Coronary artery (tissue), 2 donors: ENCODE measurements around the gene THRAP3.

Experiments
- DNase-seq: peaks from one replicate; pipeline ENCODE4 v3.0.0-alpha.2; 2017; ENCODE audit warnings: low spot score
- H3K27ac ChIP-seq, 2 donors: fragments of 200-600 bp; sonication (generic); one replicate each; pipeline ENCODE4 v1.5.1; 2016 to 2019
- H3K4me3 ChIP-seq: fragments of 200-600 bp; sonication (generic); 2 replicates; pipeline ENCODE4 v1.5.1; 2016; ENCODE audit warnings: mild to moderate bottlenecking, moderate library complexity
- TF ChIP-seq, protein P1 (sequence below): fragments of 200-600 bp; sonication (generic); IDR thresholded peaks from one replicate; pipeline ENCODE4 v1.5.1; 2019; ENCODE audit warnings: antibody characterized with exemption

The THRAP3 gene

DNA sequence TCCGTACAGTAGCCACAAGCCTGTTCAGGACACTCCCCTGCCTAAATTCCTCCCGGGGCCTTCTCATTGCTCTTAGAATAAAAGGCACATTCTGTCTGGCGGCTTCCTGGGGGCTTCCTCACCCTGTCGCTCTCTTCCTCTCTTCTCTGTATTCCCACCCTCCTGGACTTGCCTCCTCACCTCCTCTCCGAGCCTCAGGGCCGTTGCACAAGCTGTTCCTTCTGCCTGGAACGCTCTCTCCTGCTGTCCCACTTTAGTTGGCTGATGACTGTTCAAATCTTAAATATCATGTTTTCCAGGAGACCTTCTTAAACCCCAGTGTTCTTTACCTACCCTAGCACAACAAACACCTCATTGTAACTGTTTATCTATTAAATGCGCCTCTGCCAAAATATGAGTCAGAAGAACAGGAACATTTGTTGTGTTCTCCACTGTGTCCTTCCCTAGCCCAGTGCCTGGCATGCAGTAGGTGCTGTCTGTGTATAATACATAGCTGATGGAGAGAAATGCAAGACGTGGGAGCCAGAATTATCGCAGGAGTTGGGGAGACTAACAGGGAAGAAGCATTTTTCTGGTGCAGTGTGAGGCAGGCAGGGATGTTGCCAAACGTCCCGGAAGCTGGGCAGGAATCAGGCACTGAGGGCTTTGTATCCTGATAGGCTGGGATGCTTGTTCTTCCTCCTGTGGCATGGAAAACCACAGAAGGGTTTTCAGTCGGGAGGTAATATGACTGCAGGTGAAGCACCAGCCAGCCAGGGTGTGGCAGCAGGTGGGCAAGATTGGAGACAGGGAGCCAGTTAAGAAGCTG is 24.1 kb upstream of the THRAP3 start:
- peak overlapping the region in 1 of 2 donors; percentile 33 for H3K27ac ChIP-seq
- TF ChIP-seq, protein P1, sequence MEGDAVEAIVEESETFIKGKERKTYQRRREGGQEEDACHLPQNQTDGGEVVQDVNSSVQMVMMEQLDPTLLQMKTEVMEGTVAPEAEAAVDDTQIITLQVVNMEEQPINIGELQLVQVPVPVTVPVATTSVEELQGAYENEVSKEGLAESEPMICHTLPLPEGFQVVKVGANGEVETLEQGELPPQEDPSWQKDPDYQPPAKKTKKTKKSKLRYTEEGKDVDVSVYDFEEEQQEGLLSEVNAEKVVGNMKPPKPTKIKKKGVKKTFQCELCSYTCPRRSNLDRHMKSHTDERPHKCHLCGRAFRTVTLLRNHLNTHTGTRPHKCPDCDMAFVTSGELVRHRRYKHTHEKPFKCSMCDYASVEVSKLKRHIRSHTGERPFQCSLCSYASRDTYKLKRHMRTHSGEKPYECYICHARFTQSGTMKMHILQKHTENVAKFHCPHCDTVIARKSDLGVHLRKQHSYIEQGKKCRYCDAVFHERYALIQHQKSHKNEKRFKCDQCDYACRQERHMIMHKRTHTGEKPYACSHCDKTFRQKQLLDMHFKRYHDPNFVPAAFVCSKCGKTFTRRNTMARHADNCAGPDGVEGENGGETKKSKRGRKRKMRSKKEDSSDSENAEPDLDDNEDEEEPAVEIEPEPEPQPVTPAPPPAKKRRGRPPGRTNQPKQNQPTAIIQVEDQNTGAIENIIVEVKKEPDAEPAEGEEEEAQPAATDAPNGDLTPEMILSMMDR, result no peak
- H3K4me3 ChIP-seq, result no peak overlapping the region
- no peak for DNase-seq

DNA sequence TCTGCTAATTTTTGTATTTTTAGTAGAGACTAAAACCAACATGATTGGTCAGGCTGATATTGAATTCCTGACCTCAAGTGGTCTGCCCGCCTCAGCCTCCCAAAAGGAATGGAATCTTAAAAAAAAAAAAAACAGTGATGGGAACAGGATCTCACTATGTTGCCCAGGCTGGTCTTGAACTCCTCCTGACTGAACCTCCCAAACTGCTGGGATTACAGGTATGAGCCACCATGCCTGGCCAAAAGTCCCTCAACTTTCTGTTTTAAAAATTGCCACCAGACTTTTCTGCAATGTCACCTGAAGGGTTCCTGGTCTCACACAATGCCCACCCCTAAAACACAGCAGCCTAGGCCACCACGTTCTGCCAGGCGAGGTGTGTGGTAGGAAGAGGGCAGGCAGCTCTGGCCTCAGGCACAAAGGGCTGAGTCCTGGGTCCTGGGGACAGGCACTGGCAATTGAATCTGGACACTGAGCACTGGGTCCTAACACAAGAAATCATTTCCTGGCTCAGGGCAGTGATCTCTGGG is 21.2 kb upstream of the THRAP3 start:
- DNase-seq, result no peak
- H3K4me3 ChIP-seq, result no peak overlapping the region
- TF ChIP-seq, protein P1, result no peak
- H3K27ac ChIP-seq, result peak overlapping the region; percentile 86 to 95

DNA sequence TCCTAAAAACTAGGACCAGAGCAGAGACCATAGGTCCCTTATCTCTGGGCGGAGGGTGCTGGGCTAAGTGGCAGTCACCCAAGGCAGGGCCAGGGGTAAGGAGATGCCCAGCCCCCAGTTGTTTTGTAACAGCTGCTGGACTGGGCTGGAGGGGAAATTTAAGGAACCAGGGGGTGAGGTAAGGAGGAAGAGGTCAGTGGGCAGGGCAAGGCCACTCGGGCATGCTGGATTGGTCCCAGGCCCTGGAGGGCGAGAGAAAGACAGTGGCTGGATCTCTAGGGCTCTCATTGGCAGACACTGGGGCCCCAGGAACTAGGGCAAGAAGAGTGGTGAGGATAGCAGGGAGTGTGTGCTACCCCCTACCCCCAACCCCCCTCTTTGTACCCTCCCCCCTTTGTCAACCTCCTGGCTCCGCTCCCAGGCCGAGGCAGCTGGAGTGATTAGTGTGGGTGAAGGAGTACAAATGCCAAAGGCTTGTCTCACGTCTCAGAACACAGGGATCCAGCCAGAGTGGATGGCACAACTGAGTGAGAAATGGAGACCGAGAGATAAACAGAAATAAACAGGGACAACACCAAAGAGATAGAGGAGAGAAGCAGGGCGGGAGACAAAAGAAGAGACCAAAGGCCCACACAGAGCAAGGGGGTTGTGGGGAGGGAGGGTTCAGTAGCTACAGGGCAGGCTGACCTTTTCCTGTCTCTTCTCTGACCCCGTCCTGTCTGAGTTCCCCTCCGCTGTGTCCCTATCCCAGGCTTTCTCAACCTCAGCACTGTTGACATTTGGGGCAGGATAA is 20.5 kb upstream of the THRAP3 start:
- TF ChIP-seq, protein P1, result no peak
- DNase-seq, result peak; percentile 91
- H3K27ac ChIP-seq, result peak overlapping the region; percentile 86 to 95
- H3K4me3 ChIP-seq, result peak overlapping the region; percentile 52

DNA sequence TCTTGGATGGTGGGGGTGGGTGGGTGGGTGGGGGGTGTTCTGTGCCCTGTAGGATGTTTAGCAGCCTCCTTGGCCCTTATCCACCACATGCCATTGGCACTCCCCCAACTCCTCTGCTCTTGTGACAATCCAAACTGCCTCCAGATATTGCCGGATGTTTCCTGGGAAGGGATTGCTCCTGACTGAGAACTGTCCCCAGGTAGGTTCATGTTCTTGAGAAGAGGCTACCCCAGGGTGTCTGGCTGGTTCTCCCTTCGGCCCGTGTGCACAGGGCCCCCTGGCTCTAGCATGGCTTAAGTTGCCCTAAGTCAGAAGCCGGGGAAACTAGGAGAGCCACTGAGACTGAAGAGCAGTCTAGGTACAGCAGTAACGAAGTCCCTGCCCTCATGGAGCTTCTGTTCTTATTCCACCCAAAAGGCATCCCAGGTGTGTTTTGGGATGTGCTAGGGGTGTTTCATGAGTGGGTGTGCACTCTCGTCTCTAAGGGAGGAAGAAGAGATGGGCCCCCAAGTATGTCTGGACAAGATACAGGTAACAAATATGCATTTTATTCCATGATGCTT is 19.8 kb upstream of the THRAP3 start:
- Histone ChIP-seq H3K27ac (peak overlapping the region; percentile 86 to 95), H3K4me3 (peak overlapping the region; percentile 52)
- DNase-seq, result no peak
- TF ChIP-seq, protein P1, result no peak

DNA sequence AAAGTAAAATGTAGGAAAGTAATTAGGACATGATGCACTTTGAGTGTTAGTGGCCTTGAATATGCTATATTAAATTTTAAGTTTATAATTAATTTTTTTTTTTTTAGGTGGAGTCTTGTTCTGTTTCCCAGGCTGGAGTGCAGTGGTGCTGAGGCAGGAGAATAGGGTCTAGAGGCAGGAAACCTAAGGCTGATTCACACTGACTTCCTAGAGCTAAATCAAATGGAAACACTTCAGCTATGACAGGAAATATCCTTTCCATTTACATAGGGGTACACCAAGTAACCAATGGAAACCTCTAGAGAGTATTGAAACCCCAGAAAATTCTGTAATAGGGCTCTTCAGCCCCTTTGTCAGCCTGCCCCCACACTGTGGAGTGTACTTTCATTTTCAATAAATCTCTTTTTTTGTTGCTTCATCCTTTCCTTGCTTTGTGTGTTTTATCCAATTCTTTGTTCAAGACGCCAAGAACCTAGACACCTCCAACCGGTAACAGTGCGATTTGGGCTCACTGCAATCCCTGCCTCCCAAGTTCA is 17.9 kb upstream of the THRAP3 start:
- no peak for DNase-seq
- Histone ChIP-seq H3K27ac (peak overlapping the region; percentile 57 to 70), H3K4me3 (no peak overlapping the region)
- TF ChIP-seq, protein P1, result no peak

DNA sequence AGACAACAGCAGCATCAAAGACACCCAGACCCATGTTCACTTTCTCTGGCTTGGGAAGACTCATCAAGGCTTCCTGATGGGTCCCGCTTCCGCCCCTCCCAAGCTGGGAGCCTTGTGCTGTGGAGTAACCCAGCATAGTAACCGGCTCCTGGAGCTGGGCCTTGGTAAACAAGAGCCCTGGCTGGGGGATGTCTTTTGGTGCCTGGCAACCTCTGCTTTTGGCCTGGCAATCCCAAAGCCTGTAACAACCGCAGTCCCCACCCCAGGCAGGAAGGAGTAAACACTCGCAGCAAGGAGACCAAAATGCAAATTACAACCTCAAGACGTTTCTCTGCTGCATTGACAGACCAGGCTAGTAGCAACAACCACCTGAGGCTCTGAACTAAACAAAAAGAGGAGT is 16.9 kb upstream of the THRAP3 start:
- peak; percentile 95 for DNase-seq
- Histone ChIP-seq H3K27ac (peak overlapping the region; percentile 57 to 70), H3K4me3 (peak overlapping the region; percentile 44)
- TF ChIP-seq, protein P1, result no peak
